Chondrocyte (in vitro differentiated cells): Measurements from ENCODE around the gene ATAD3B. TPM values are rescaled to one million over a fixed set of nuclear protein-coding genes. Genes with fewer than 3 reads are reported as not detected.
"Not testable (repeated sequence)": the region's sequence is repeated elsewhere in the genome, so short reads cannot be mapped to it uniquely, and the experiment has no call there.

Experiments
- DNase-seq: peaks from one replicate; pipeline ENCODE4 v3.0.0; 2021; ENCODE audit warnings: mixed read lengths, low spot score
- H3K27ac Mint-ChIP-seq: one replicate; pipeline ENCODE4 v1.8.0; 2021; ENCODE audit warnings: mild to moderate bottlenecking, moderate library complexity, mixed read lengths; ENCODE audit not compliant: unreplicated experiment
- H3K27me3 Mint-ChIP-seq: 2 replicates; pipeline ENCODE4 v1.8.0; 2021; ENCODE audit warnings: low read depth, mixed read lengths
- H3K36me3 Mint-ChIP-seq: 2 replicates; pipeline ENCODE4 v1.8.0; 2021; ENCODE audit warnings: low read depth, mixed read lengths
- H3K4me1 Mint-ChIP-seq: 2 replicates; pipeline ENCODE4 v1.8.0; 2021; ENCODE audit warnings: low read depth, mild to moderate bottlenecking, mixed read lengths
- H3K4me3 Mint-ChIP-seq: one replicate; pipeline ENCODE4 v1.8.0; 2021; ENCODE audit warnings: mild to moderate bottlenecking, moderate library complexity, mixed read lengths; ENCODE audit not compliant: unreplicated experiment
- H3K9me3 Mint-ChIP-seq: 2 replicates; pipeline ENCODE4 v1.8.0; 2021; ENCODE audit warnings: low read depth, mixed read lengths
- total RNA-seq: library from RNA; stranded (reverse); gene quantifications from 3 replicates; pipeline ENCODE4 v1.2.1, GENCODE V29; 2021
- TF ChIP-seq, protein P1 (sequence below): fragments of 200-600 bp; sonication (generic); IDR thresholded peaks from 2 replicates; pipeline ENCODE4 v1.5.0; 2021; ENCODE audit warnings: antibody characterized with exemption, mild to moderate bottlenecking, moderate library complexity

The ATAD3B gene
- total RNA-seq, 1 donor from 2014 or later, result 24.3 TPM

DNA sequence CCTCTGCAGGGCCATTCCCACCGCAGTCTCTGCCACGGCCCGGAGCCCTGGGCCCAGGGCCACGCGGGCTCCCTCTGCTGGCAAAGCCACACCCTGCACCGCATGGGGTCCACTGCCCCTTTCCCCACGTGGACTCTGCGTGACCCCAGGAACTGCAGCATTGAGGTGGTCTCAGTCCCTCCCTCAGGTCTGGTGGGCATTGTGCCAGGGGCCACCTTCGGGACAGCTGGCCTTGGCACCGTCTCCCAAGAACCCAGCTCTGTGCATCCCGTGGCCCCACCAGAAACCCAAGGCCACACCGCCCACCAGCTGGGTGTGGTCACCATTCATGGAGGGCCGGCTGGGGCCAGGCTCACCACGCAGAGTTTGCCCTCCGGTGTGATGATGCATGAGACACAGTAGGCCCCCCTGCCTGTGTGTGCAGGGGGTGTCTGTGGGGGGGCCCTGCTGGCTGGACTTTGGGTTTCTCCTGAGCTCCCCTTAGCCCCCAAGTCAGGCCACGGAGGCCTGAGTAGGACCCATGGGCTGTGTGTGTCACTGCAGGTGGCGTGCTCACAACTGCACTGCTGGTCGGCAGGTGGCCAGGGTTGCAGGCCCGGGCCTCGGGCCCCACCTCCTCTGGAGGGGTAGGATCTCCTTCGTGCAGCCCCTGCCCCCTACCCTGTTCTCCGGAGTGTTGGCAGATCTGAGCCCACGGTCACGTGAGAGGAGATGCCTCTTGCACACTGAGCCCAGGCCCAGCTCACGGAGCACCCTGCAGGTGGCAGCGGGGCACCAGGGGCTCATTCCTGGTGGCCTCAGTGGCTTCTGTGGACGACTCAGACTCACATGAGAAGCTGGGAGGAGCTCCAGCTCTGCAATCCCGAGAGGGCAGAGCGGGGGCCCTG lies 30.3 kb upstream of the ATAD3B start:
- TF ChIP-seq, protein P1, sequence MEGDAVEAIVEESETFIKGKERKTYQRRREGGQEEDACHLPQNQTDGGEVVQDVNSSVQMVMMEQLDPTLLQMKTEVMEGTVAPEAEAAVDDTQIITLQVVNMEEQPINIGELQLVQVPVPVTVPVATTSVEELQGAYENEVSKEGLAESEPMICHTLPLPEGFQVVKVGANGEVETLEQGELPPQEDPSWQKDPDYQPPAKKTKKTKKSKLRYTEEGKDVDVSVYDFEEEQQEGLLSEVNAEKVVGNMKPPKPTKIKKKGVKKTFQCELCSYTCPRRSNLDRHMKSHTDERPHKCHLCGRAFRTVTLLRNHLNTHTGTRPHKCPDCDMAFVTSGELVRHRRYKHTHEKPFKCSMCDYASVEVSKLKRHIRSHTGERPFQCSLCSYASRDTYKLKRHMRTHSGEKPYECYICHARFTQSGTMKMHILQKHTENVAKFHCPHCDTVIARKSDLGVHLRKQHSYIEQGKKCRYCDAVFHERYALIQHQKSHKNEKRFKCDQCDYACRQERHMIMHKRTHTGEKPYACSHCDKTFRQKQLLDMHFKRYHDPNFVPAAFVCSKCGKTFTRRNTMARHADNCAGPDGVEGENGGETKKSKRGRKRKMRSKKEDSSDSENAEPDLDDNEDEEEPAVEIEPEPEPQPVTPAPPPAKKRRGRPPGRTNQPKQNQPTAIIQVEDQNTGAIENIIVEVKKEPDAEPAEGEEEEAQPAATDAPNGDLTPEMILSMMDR, result peak; percentile 85
- Mint-ChIP-seq H3K27me3 (no peaks in the 10 kb centered on the region), H3K4me3 (no peak overlapping the region), H3K36me3 (no peaks in the 10 kb centered on the region), H3K27ac (no peak overlapping the region), H3K9me3 (no peaks in the 10 kb centered on the region), H3K4me1 (peaks cover 3% of the 10 kb centered on the region)
- no peak for DNase-seq

DNA sequence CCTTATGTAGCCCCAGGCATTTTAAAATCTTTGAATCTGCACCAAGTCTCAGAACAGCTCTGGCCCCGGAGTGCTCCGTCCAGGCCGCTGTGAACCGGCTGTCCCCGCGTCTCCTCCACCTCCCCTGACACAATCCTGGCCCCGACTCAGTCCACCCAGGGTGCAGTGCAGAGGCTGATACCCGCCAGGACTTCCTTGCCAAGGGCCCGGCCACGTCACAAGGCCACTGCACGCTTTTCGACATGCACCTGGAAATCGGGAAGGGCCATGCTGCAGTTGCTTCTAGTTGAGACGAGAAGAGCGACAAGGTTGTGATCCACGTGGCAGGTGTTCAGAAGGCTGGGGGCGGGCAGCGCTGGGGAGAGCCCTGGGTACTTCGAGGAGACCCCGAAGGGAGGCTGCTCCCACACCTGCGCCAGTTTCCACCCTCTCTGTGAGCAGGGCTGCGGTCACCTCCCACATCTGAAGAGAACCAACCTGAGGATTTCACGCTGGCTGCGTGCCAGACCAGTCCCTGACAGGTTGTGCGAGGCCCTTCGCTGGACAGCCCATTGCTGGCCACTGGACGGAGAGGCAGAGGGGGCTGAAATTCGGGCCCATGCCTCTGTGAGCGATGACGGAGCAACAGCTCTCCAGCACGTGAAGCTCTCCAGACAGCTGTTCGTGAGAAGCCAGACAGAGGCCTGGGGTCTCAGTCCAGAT lies 29.3 kb upstream of the ATAD3B start:
- H3K4me1 Mint-ChIP-seq, result peaks cover 3% of the 10 kb centered on the region

DNA sequence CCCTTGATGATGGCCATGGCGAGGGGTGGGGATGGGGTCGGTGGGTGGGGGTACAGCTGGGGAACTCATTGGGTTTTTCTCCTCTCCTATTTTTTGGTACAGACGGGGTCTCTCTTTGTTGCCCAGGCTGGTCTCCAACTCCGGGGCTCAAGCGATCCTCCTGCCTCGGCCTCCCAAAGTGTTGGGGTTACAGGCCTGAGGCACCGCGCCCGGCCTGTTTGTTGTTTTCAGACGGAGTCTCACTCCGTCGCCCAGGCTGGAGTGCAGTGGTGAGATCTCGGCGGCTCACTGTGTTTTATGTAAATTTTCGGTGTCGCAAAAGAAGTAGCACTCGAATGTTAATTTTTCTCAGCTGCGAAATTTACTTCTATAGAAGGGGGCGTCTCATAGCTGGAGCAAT lies 24.9 kb upstream of the ATAD3B start:
- H3K4me3 Mint-ChIP-seq, H3K27ac Mint-ChIP-seq, H3K27me3 Mint-ChIP-seq, DNase-seq, H3K9me3 Mint-ChIP-seq, H3K4me1 Mint-ChIP-seq, H3K36me3 Mint-ChIP-seq: not testable (repeated sequence)

More for the DNA sequence above, 29.3 kb upstream of the ATAD3B start:
- H3K27ac Mint-ChIP-seq, result no peak overlapping the region
- TF ChIP-seq, protein P1, result no peak
- no peak for DNase-seq
- H3K27me3 Mint-ChIP-seq, result no peaks in the 10 kb centered on the region
- no peaks in the 10 kb centered on the region for H3K9me3 Mint-ChIP-seq
- no peak overlapping the region for H3K4me3 Mint-ChIP-seq
- H3K36me3 Mint-ChIP-seq, result no peaks in the 10 kb centered on the region

DNA sequence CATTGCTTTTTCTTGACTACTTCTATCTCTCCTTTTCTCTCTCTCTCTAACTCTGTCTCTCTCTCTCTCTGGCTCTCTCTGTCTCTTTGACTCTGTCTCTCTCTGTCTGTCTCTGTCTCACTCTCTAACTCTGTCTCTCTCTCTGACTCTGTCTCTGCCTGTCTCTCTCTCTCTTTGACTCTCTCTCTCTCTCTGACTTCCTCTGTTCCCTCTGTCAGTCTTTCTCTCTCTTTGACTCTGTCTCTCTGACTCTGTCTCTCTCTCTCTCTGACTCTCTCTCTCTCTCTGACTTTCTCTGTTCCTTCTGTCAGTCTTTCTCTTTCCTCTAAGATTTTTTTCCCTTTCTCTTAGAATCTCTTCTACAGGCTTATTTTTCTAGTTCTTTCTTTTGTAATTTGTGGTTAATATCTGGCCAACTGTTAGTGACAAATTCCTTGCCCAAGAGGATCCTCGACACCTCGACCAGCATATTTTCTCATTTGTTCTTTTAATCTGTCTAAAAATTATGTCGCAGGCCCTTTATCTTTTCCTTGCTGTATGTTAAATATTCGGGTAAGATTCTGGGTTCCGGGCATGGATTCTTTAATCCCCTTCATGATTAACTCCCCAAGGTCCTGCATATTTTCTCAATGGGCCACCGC lies 22.3 kb upstream of the ATAD3B start, which contains the start of gene ATAD3C:
ATAD3C (plus strand) TSS at position 591 of the 641 bp plus-strand sequence. CDS start 995 bp downstream, outside the sequence.
- H3K36me3 Mint-ChIP-seq, result no peaks in the 10 kb centered on the region
- no peak within 1 kb of the TSS for H3K27ac Mint-ChIP-seq
- H3K9me3 Mint-ChIP-seq, result no peaks in the 10 kb centered on the region
- TF ChIP-seq, protein P1, result no peak
- H3K4me3 Mint-ChIP-seq, result no peak within 1 kb of the TSS
- no peaks in the 10 kb centered on the region for H3K4me1 Mint-ChIP-seq
- H3K27me3 Mint-ChIP-seq, result peaks cover 8% of the 10 kb centered on the region
- DNase-seq, result no peak

DNA sequence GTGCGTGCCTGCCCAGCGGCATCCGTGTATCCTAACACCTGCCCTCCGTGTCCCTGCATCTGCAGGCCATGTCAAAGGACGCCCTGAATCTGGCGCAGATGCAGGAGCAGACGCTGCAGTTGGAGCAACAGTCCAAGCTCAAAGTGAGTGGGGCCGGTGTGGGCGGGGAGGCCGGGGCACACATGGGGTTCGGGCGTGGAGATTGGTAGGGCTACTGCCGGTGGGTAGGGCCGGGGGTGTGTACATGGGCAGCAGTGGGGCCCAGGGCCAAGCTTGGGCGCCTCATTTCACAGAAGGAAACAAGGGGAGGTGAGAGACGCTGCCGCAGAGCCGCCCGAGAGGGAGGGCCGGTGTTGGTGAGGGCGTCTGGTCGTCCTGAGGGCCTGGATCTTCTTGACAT lies 20.9 kb upstream of the ATAD3B start:
- not testable (repeated sequence) for H3K4me1 Mint-ChIP-seq, H3K36me3 Mint-ChIP-seq, H3K27ac Mint-ChIP-seq, H3K9me3 Mint-ChIP-seq, DNase-seq, H3K4me3 Mint-ChIP-seq, H3K27me3 Mint-ChIP-seq
